Activated CD8-positive, alpha-beta T cell treated with anti-CD3 and anti-CD28 coated beads, Interleukin-2, amount 10 ng/mL, durations not matched to agents 7 days and 5 days (primary cell): ENCODE measurements around the gene KCNQ2. TPM values are rescaled to one million over a fixed set of nuclear protein-coding genes. Genes with fewer than 3 reads are reported as not detected.
"Not testable (repeated sequence)": the region's sequence is repeated elsewhere in the genome, so short reads cannot be mapped to it uniquely, and the experiment has no call there.

Experiments
- ATAC-seq: fragments of 150-1000 bp; cut with Tn5 transposase; one replicate; pipeline ENCODE4 v1.10.0; 2021; ENCODE audit warnings: moderate library complexity
- CTCF ChIA-PET: fragments of 350-600 bp; sonication (Branson Sonifier 250); formaldehyde crosslinking; loops from one replicate; lab custom pipeline; 2021; ENCODE audit warnings: antibody characterized with exemption; lab: Charles Lee
- POLR2A ChIA-PET: fragments of 350-600 bp; sonication (Branson Sonifier 250); formaldehyde crosslinking; loops from one replicate; lab custom pipeline; 2021; ENCODE audit warnings: antibody characterized with exemption; lab: Charles Lee
- DNase-seq: peaks from one replicate; pipeline ENCODE4 v3.0.0-alpha.2; 2020
- H3K27ac Mint-ChIP-seq: one replicate; pipeline ENCODE4 v1.8.0; 2021; ENCODE audit warnings: mild to moderate bottlenecking, mixed read lengths
- H3K27me3 Mint-ChIP-seq: one replicate; pipeline ENCODE4 v1.8.0; 2021; ENCODE audit warnings: low read depth, mixed read lengths
- H3K36me3 Mint-ChIP-seq: one replicate; pipeline ENCODE4 v1.8.0; 2021; ENCODE audit warnings: low read depth, mixed read lengths
- H3K4me1 Mint-ChIP-seq: one replicate; pipeline ENCODE4 v1.8.0; 2021; ENCODE audit warnings: low read depth, mixed read lengths
- H3K4me3 Mint-ChIP-seq: one replicate; pipeline ENCODE4 v1.8.0; 2021; ENCODE audit warnings: mild to moderate bottlenecking, mixed read lengths
- H3K9me3 Mint-ChIP-seq: one replicate; pipeline ENCODE4 v1.8.0; 2022; ENCODE audit warnings: mixed read lengths; ENCODE audit not compliant: insufficient read depth
- total RNA-seq, 2 experiments: library from RNA; stranded (reverse); gene quantifications; one replicate each; pipeline ENCODE4 v1.2.3, GENCODE V29; 2021

Gene KCNQ2
- total RNA-seq, 2 experiments from 2014 or later = not detected

- no peak for ATAC-seq
- Mint-ChIP-seq H3K27ac (no peak overlapping the region), H3K9me3 (no peaks in the 10 kb centered on the region), H3K27me3 (peaks cover 12% of the 10 kb centered on the region), H3K4me3 (no peak overlapping the region), H3K4me1 (no peaks in the 10 kb centered on the region), H3K36me3 (no peaks in the 10 kb centered on the region)
- CTCF ChIA-PET = no interaction called here
- no peak for DNase-seq
- POLR2A ChIA-PET = no interaction called here
These were observed 13.9 kb upstream of the KCNQ2 start for GRCh38 chr20:63486300-63486855.

- peaks cover 13% of the 10 kb centered on the region for H3K27me3 Mint-ChIP-seq
- no peaks in the 10 kb centered on the region for H3K9me3 Mint-ChIP-seq
- DNase-seq = no peak
- no peaks in the 10 kb centered on the region for H3K36me3 Mint-ChIP-seq
- H3K4me3 Mint-ChIP-seq = no peak overlapping the region
- ChIA-PET CTCF (interaction anchor here (1.9 kb wide), 1 partner anchor 12 kb away, joined by 6 read pairs; no protein-coding TSS in a partner anchor), POLR2A (no interaction called here)
- ATAC-seq = no peak
- H3K4me1 Mint-ChIP-seq = no peaks in the 10 kb centered on the region
- H3K27ac Mint-ChIP-seq = no peak overlapping the region
These were observed 12.4 kb upstream of the KCNQ2 start for GRCh38 chr20:63484651-63485403.

GRCh38 chr20:63484236-63484635, 11.8 kb upstream of the KCNQ2 start:
- Mint-ChIP-seq H3K36me3 (no peaks in the 10 kb centered on the region), H3K27me3 (peaks cover 10% of the 10 kb centered on the region), H3K4me1 (no peaks in the 10 kb centered on the region), H3K27ac (no peak overlapping the region), H3K4me3 (no peak overlapping the region), H3K9me3 (no peaks in the 10 kb centered on the region)
- DNase-seq (no peak), ATAC-seq (no peak)
- POLR2A ChIA-PET = no interaction called here
- CTCF ChIA-PET = interaction anchor here (1.9 kb wide), 1 partner anchor 12 kb away, joined by 6 read pairs; no protein-coding TSS in a partner anchor

GRCh38 chr20:63483834-63484233, 11.4 kb upstream of the KCNQ2 start:
- H3K36me3 Mint-ChIP-seq = no peaks in the 10 kb centered on the region
- H3K4me1 Mint-ChIP-seq = no peaks in the 10 kb centered on the region
- H3K9me3 Mint-ChIP-seq = no peaks in the 10 kb centered on the region
- ChIA-PET POLR2A (no interaction called here), CTCF (interaction anchor here (1.9 kb wide), 1 partner anchor 13 kb away, joined by 6 read pairs; no protein-coding TSS in a partner anchor)
- ATAC-seq (no peak), DNase-seq (no peak)
- no peak overlapping the region for H3K27ac Mint-ChIP-seq
- H3K27me3 Mint-ChIP-seq = peaks cover 6% of the 10 kb centered on the region
- no peak overlapping the region for H3K4me3 Mint-ChIP-seq

- DNase-seq (no peak), ATAC-seq (no peak)
- Mint-ChIP-seq H3K4me3 (no peak overlapping the region), H3K36me3 (no peaks in the 10 kb centered on the region), H3K27me3 (peaks cover 5% of the 10 kb centered on the region), H3K4me1 (no peaks in the 10 kb centered on the region), H3K27ac (no peak overlapping the region), H3K9me3 (no peaks in the 10 kb centered on the region)
- ChIA-PET CTCF (interaction anchor here (2.1 kb wide), 1 partner anchor 14 kb away, joined by 7 read pairs; no protein-coding TSS in a partner anchor), POLR2A (no interaction called here)
These were observed 9.6 kb upstream of the KCNQ2 start for GRCh38 chr20:63482021-63482587.

- Mint-ChIP-seq H3K4me1 (no peaks in the 10 kb centered on the region), H3K4me3 (no peak overlapping the region), H3K36me3 (no peaks in the 10 kb centered on the region), H3K9me3 (no peaks in the 10 kb centered on the region), H3K27ac (no peak overlapping the region), H3K27me3 (peaks cover 5% of the 10 kb centered on the region)
- DNase-seq = no peak
- POLR2A ChIA-PET = no interaction called here
- CTCF ChIA-PET = interaction anchor here (2.1 kb wide), 1 partner anchor 15 kb away, joined by 7 read pairs; no protein-coding TSS in a partner anchor
- ATAC-seq = no peak
These were observed 9.0 kb upstream of the KCNQ2 start for GRCh38 chr20:63481503-63481902.

- H3K4me3 Mint-ChIP-seq, H3K36me3 Mint-ChIP-seq, H3K4me1 Mint-ChIP-seq, H3K27ac Mint-ChIP-seq, H3K9me3 Mint-ChIP-seq, ATAC-seq, CTCF ChIA-PET, DNase-seq, POLR2A ChIA-PET, H3K27me3 Mint-ChIP-seq: not testable (repeated sequence)
These were observed 7.4 kb upstream of the KCNQ2 start for GRCh38 chr20:63479695-63480419.

GRCh38 chr20:63478346-63479302, 6.2 kb upstream of the KCNQ2 start:
- peaks cover 16% of the 10 kb centered on the region for H3K27me3 Mint-ChIP-seq
- no peak for ATAC-seq
- peaks cover 1% of the 10 kb centered on the region for H3K4me1 Mint-ChIP-seq
- ChIA-PET POLR2A (no interaction called here), CTCF (no interaction called here)
- H3K9me3 Mint-ChIP-seq = no peaks in the 10 kb centered on the region
- DNase-seq = no peak
- H3K27ac Mint-ChIP-seq = no peak overlapping the region
- H3K36me3 Mint-ChIP-seq = no peaks in the 10 kb centered on the region
- no peak overlapping the region for H3K4me3 Mint-ChIP-seq

- Mint-ChIP-seq H3K4me3 (no peak overlapping the region), H3K27me3 (peaks cover 15% of the 10 kb centered on the region), H3K4me1 (peaks cover 1% of the 10 kb centered on the region), H3K36me3 (no peaks in the 10 kb centered on the region), H3K9me3 (no peaks in the 10 kb centered on the region), H3K27ac (no peak overlapping the region)
- no peak for ATAC-seq
- CTCF ChIA-PET = no interaction called here
- DNase-seq = no peak
- POLR2A ChIA-PET = no interaction called here
These were observed 5.5 kb upstream of the KCNQ2 start for GRCh38 chr20:63477944-63478343.

- Mint-ChIP-seq H3K36me3 (no peaks in the 10 kb centered on the region), H3K4me3 (no peak overlapping the region), H3K27ac (no peak overlapping the region), H3K4me1 (peaks cover 1% of the 10 kb centered on the region), H3K9me3 (no peaks in the 10 kb centered on the region), H3K27me3 (peaks cover 14% of the 10 kb centered on the region)
- POLR2A ChIA-PET = no interaction called here
- DNase-seq (no peak), ATAC-seq (no peak)
- CTCF ChIA-PET = no interaction called here
These were observed 4.7 kb upstream of the KCNQ2 start for GRCh38 chr20:63477061-63477616.

- ChIA-PET POLR2A (no interaction called here), CTCF (no interaction called here)
- Mint-ChIP-seq H3K36me3 (no peaks in the 10 kb centered on the region), H3K4me3 (no peak overlapping the region), H3K27me3 (peaks cover 17% of the 10 kb centered on the region), H3K27ac (no peak overlapping the region), H3K9me3 (no peaks in the 10 kb centered on the region), H3K4me1 (peaks cover 1% of the 10 kb centered on the region)
- peak; percentile 55 for ATAC-seq
- peak; percentile 47 for DNase-seq
These were observed 2.8 kb upstream of the KCNQ2 start for GRCh38 chr20:63475209-63475608.
